PC-3 (cell line): ENCODE data around the gene AFAP1L2. TPM values are rescaled to one million over a fixed set of nuclear protein-coding genes. Genes with fewer than 3 reads are reported as not detected.

Experiments
- ATAC-seq: fragments of 200-7000 bp; cut with Tn5 transposase; 2 replicates; pipeline ENCODE4 v1.9.1; 2020; ENCODE audit warnings: mild to moderate bottlenecking, moderate library complexity
- BruUV-seq: library from RNA; stranded (reverse); fragments of 400-500 nt; replicated peaks from 2 replicates; lab custom pipeline; 2021; lab: Mats Ljungman, UMichigan
- CTCF ChIA-PET: fragments of 300-600 bp; sonication (Branson Sonifier 250); formaldehyde crosslinking; loops from one replicate; lab custom pipeline; 2022; ENCODE audit warnings: antibody characterized with exemption; lab: Charles Lee
- POLR2A ChIA-PET: fragments of 300-600 bp; sonication (Branson Sonifier 250); formaldehyde crosslinking; loops from one replicate; lab custom pipeline; 2022; ENCODE audit warnings: antibody characterized with exemption; ENCODE audit not compliant: unreplicated experiment; lab: Charles Lee
- DNase-seq: peaks from one replicate; pipeline ENCODE4 v3.0.0-alpha.2; 2015
- H2AFZ ChIP-seq: fragments of 300-600 bp; sonication (generic); 2 replicates; pipeline ENCODE4 v1.6.0; 2016; ENCODE audit warnings: antibody characterized with exemption, low read length
- H3F3A ChIP-seq: fragments of 300-600 bp; sonication (generic); one replicate; pipeline ENCODE4 v1.6.0; 2017; ENCODE audit warnings: antibody characterized with exemption, low read length, control low read depth, mild to moderate bottlenecking; ENCODE audit not compliant: unreplicated experiment
- H3K27ac ChIP-seq: fragments of 300-600 bp; sonication (generic); 2 replicates; pipeline ENCODE4 v1.5.1; 2016; ENCODE audit warnings: mild to moderate bottlenecking, low read length
- H3K27me3 ChIP-seq: fragments of 300-600 bp; sonication (generic); 2 replicates; pipeline ENCODE4 v1.6.1; 2016; ENCODE audit warnings: low read length, mixed read lengths
- H3K36me3 ChIP-seq: fragments of 300-600 bp; sonication (generic); 2 replicates; pipeline ENCODE4 v1.6.1; 2016; ENCODE audit warnings: low read depth, mixed run types, low read length, mixed read lengths
- H3K4me1 ChIP-seq: fragments of 300-600 bp; sonication (generic); 2 replicates; pipeline ENCODE4 v1.5.1; 2016; ENCODE audit warnings: low read length; ENCODE audit not compliant: insufficient read depth
- H3K4me2 ChIP-seq: fragments of 300-600 bp; sonication (generic); 2 replicates; pipeline ENCODE4 v1.6.0; 2016; ENCODE audit warnings: low read length
- H3K4me3 ChIP-seq: fragments of 300-600 bp; sonication (generic); 2 replicates; pipeline ENCODE4 v1.5.1; 2016; ENCODE audit warnings: mild to moderate bottlenecking, low read length, mixed read lengths
- H3K79me2 ChIP-seq: fragments of 300-600 bp; sonication (generic); 2 replicates; pipeline ENCODE4 v1.6.1; 2017; ENCODE audit warnings: low read length, mixed read lengths
- H3K9ac ChIP-seq: fragments of 300-600 bp; sonication (generic); 2 replicates; pipeline ENCODE4 v1.6.0; 2016; ENCODE audit warnings: mild to moderate bottlenecking, low read length
- H3K9me2 ChIP-seq: fragments of 300-600 bp; sonication (generic); replicated peaks from 2 replicates; pipeline ENCODE4 v1.6.1; 2016; ENCODE audit warnings: mixed run types, low read length, mixed read lengths
- H3K9me3 ChIP-seq: fragments of 300-600 bp; sonication (generic); 2 replicates; pipeline ENCODE4 v1.6.1; 2016; ENCODE audit warnings: low read length, mixed read lengths
- H4K20me1 ChIP-seq: fragments of 300-600 bp; sonication (generic); 2 replicates; pipeline ENCODE4 v1.6.1; 2016; ENCODE audit warnings: low read length, mixed read lengths
- CTCF ChIP-seq: fragments of 300-600 bp; sonication (generic); conservative IDR thresholded peaks from 2 replicates; pipeline ENCODE4 v1.5.1; 2017; ENCODE audit warnings: antibody characterized with exemption, low read depth, mild to moderate bottlenecking, low read length
- EZH2 ChIP-seq: fragments of 300-600 bp; sonication (generic); IDR thresholded peaks from one replicate; pipeline ENCODE4 v1.6.1; 2017; ENCODE audit warnings: antibody characterized with exemption, mild to moderate bottlenecking, low read length; ENCODE audit not compliant: unreplicated experiment
- EZH2phosphoT487 ChIP-seq: fragments of 300-600 bp; sonication (generic); IDR thresholded peaks from 2 replicates; pipeline ENCODE4 v1.6.1; 2018; ENCODE audit warnings: mild to moderate bottlenecking, antibody characterized with exemption, low read length, borderline replicate concordance
- intact Hi-C: fragments of 100-400 bp; cut with micrococcal nuclease; formaldehyde crosslinking; loops from 2 replicates; pipeline ENCODE4 v1.9.0; 2023
- total RNA-seq: library from RNA; depleted of rRNA; stranded (reverse); fragments of >200 nt; gene quantifications from 2 replicates; pipeline ENCODE4 v1.2.3, GENCODE V29; 2014

AFAP1L2 gene
- total RNA-seq, 1 experiment from 2014 or later = 0.77 TPM

- ATAC-seq = no peak
- Histone ChIP-seq H3K9me2 (no peaks in the 10 kb centered on the region), H3K27ac (no peak overlapping the region), H3K9ac (no peak overlapping the region), H3K36me3 (no peaks in the 10 kb centered on the region), H3K9me3 (no peaks in the 10 kb centered on the region), H3K4me2 (no peak overlapping the region), H3F3A (no peaks in the 10 kb centered on the region), H3K4me3 (no peak overlapping the region), H2AFZ (no peak overlapping the region), H4K20me1 (no peaks in the 10 kb centered on the region), H3K27me3 (no peaks in the 10 kb centered on the region), H3K79me2 (no peaks in the 10 kb centered on the region), H3K4me1 (peaks cover 19% of the 10 kb centered on the region)
- no TSS peak for BruUV-seq
- intact Hi-C loops = no loop called here
- CTCF ChIA-PET = no interaction called here
- POLR2A ChIA-PET = no interaction called here
- TF ChIP-seq CTCF = no peak
- TF ChIP-seq EZH2phosphoT487 = no peak
- no peak for TF ChIP-seq EZH2
- no peak for DNase-seq
Observed at GRCh38 chr10:114272696-114273095, 131.6 kb downstream of the AFAP1L2 start.

GRCh38 chr10:114271779-114272167 lies 132.5 kb downstream of the AFAP1L2 start:
- H3F3A ChIP-seq = no peaks in the 10 kb centered on the region
- peak; percentile 96 for ATAC-seq
- H3K4me2 ChIP-seq = peak overlapping the region; percentile 34; the same call in 1 of the 2 replicates
- no peaks in the 10 kb centered on the region for H3K36me3 ChIP-seq
- H3K4me3 ChIP-seq = no peak overlapping the region
- no peak overlapping the region for H2AFZ ChIP-seq
- no peaks in the 10 kb centered on the region for H3K9me2 ChIP-seq
- intact Hi-C loops = no loop called here
- no TSS peak for BruUV-seq
- H3K79me2 ChIP-seq = no peaks in the 10 kb centered on the region
- H3K4me1 ChIP-seq = peaks cover 20% of the 10 kb centered on the region
- peak overlapping the region; percentile 21; the same call in 1 of the 2 replicates for H3K27ac ChIP-seq
- no peaks in the 10 kb centered on the region for H4K20me1 ChIP-seq
- ChIA-PET CTCF (no interaction called here), POLR2A (no interaction called here)
- H3K27me3 ChIP-seq = no peaks in the 10 kb centered on the region
- no peaks in the 10 kb centered on the region for H3K9me3 ChIP-seq
- no peak overlapping the region for H3K9ac ChIP-seq
- TF ChIP-seq EZH2phosphoT487 (no peak), EZH2 (no peak)
- DNase-seq = peak; percentile 91

GRCh38 chr10:114271075-114271778 lies 133.1 kb downstream of the AFAP1L2 start:
- ATAC-seq (peak; percentile 6), DNase-seq (peak; percentile 61)
- no peaks in the 10 kb centered on the region for H3K36me3 ChIP-seq
- no TSS peak for BruUV-seq
- peak overlapping the region; percentile 21 for H3K27ac ChIP-seq
- H3K4me3 ChIP-seq = no peak overlapping the region
- CTCF ChIA-PET = no interaction called here
- H3K27me3 ChIP-seq = no peaks in the 10 kb centered on the region
- H3K9me3 ChIP-seq = no peaks in the 10 kb centered on the region
- H3K79me2 ChIP-seq = no peaks in the 10 kb centered on the region
- 0 out of 2 replicates have a peak overlapping the region, but pooled peaks have one; percentile 34 for H3K4me2 ChIP-seq
- no peak overlapping the region for H3K9ac ChIP-seq
- H3F3A ChIP-seq = no peaks in the 10 kb centered on the region
- intact Hi-C loops = no loop called here
- H3K4me1 ChIP-seq = peaks cover 26% of the 10 kb centered on the region
- no peak overlapping the region for H2AFZ ChIP-seq
- no peaks in the 10 kb centered on the region for H4K20me1 ChIP-seq
- POLR2A ChIA-PET = no interaction called here
- no peaks in the 10 kb centered on the region for H3K9me2 ChIP-seq
- no peak for TF ChIP-seq EZH2
- TF ChIP-seq CTCF = no peak
- no peak for TF ChIP-seq EZH2phosphoT487
